AG10803 (cell line): ENCODE results near the gene ADGRF1.

Source experiments
- DNase-seq: peaks from one replicate; pipeline ENCODE4 v3.0.0; 2010; ENCODE audit warnings: low read depth
- H3K4me3 ChIP-seq: 2 replicates; pipeline ENCODE4 v1.5.1; 2011; ENCODE audit warnings: mild to moderate bottlenecking, low read length, control low read depth
- TF ChIP-seq, protein P1 (sequence below): conservative IDR thresholded peaks from 2 replicates; pipeline ENCODE4 v1.5.1; 2011; ENCODE audit warnings: mild to moderate bottlenecking, low read length, control low read depth, inconsistent platforms

The ADGRF1 gene

DNA sequence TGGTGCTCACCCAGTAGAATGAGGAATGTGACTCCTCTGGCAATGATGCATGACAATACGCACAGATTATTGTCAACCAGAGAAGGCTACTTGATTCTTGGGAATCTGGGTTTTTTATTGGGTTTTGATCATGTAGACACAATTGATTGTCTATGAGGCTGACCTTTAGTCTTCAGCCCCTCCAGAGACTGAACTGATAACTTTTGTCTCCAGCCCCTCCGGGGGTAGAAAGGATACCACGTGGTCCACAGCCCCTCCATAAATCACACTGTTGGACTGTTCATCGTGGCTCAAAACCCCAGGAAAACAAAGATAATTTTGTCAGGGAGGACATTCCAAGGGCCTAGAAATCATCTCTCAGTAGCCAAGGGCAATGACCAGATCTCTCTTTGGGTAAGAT, 62.9 kb downstream of the ADGRF1 start:
- TF ChIP-seq, protein P1, sequence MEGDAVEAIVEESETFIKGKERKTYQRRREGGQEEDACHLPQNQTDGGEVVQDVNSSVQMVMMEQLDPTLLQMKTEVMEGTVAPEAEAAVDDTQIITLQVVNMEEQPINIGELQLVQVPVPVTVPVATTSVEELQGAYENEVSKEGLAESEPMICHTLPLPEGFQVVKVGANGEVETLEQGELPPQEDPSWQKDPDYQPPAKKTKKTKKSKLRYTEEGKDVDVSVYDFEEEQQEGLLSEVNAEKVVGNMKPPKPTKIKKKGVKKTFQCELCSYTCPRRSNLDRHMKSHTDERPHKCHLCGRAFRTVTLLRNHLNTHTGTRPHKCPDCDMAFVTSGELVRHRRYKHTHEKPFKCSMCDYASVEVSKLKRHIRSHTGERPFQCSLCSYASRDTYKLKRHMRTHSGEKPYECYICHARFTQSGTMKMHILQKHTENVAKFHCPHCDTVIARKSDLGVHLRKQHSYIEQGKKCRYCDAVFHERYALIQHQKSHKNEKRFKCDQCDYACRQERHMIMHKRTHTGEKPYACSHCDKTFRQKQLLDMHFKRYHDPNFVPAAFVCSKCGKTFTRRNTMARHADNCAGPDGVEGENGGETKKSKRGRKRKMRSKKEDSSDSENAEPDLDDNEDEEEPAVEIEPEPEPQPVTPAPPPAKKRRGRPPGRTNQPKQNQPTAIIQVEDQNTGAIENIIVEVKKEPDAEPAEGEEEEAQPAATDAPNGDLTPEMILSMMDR = no peak
- H3K4me3 ChIP-seq = no peak overlapping the region
- DNase-seq = no peak

DNA sequence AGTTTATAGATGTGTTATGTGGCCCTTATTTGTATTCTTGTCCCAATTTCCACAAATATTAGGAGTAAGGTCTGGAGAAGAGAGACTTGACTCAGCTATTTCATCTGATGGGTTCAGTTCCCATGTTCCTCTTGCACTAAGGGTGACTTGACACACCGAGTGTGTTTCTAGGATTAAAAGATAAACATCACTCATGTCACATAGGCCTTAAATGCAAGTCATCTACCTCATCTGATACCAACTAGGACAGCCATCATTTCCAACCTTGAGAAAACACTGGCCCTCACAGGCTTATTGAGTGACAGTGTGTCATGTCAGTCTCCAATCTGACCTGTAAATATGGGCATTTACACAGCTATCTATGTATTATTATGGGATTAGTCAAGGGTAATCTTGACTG, 67.3 kb downstream of the ADGRF1 start:
- TF ChIP-seq, protein P1 = no peak
- DNase-seq = no peak
- no peak overlapping the region for H3K4me3 ChIP-seq

DNA sequence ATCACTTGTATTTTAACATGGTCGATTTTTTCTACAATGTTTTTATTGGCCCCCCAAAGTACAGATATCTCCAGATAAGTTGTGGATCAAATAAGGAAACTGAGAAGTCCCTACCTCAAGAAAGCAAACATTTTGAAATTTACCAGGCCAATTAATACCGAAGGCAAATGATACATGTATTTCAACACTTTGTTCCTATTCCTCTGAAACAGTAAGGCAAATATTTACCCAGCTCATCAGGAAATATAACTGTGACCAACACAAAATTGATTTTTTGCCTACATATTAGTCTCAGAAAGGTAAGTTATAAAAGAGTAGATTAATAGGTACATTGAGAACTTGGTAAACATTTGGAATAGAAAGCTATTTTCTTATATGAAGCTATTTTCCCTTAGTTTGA, 69.1 kb downstream of the ADGRF1 start:
- DNase-seq = no peak
- H3K4me3 ChIP-seq = no peak overlapping the region
- TF ChIP-seq, protein P1 = no peak

DNA sequence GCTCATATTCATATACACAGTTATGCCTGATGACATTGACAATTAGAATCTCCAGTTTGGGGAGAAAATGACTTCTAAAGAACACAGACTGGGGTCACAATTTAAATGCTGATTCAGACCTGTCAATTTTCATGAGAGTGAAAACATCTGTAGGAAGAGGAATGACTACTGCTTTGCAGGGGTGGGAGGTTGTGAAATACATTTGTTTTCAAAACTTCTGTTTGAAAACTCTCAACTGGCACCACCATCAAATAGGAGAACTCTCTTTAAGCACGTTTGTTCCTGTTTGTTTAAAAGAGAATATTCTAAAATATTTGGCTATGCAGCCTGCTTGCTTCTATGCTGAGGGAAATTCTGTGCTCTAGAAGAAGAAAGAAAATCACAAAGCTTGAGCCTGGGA, 69.6 kb downstream of the ADGRF1 start:
- no peak overlapping the region for H3K4me3 ChIP-seq
- no peak for DNase-seq
- TF ChIP-seq, protein P1 = no peak

DNA sequence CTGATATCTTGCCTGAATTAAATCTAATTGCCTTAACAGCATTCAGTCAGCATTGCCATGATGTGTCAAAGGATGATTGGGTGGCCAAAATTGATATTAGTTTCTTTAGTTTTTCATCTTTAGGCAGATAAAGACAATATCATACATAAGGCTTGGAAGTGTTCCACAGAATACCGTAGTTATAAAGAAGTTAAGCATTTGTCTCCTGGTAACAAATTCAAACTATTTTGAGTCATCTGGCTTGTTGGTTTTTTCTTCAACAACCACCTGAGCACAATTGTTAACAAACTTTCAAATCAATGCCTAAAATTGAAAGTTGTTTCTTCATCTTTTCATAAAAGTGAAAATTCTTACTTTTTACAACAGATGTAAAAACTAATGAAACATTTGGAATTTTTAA, 72.9 kb downstream of the ADGRF1 start:
- no peak overlapping the region for H3K4me3 ChIP-seq
- DNase-seq = no peak
- TF ChIP-seq, protein P1 = no peak

DNA sequence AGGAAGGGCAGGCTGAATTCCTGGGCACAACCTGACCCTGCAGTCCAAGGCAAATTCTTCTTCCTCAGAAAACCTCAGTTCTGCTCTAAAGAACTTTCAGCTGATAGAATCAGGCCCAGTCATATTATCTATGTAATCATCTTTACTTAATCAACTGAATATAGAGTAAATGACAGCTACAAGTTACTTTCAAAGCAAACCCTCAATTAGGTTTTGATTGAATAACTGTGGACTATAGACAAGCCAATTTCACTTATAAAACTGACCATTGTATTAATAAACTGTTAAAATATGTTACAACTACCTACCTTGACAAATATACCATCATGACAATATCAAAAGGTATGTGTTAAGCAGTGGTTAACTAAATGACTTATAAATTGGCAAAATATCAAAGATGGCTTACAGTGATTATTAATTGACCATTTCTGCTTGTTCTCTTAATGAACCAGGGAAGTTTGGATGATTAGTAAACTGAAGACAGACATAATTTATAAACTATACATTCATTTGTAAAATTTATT, 74.2 kb downstream of the ADGRF1 start:
- TF ChIP-seq, protein P1 = no peak
- no peak overlapping the region for H3K4me3 ChIP-seq
- no peak for DNase-seq

DNA sequence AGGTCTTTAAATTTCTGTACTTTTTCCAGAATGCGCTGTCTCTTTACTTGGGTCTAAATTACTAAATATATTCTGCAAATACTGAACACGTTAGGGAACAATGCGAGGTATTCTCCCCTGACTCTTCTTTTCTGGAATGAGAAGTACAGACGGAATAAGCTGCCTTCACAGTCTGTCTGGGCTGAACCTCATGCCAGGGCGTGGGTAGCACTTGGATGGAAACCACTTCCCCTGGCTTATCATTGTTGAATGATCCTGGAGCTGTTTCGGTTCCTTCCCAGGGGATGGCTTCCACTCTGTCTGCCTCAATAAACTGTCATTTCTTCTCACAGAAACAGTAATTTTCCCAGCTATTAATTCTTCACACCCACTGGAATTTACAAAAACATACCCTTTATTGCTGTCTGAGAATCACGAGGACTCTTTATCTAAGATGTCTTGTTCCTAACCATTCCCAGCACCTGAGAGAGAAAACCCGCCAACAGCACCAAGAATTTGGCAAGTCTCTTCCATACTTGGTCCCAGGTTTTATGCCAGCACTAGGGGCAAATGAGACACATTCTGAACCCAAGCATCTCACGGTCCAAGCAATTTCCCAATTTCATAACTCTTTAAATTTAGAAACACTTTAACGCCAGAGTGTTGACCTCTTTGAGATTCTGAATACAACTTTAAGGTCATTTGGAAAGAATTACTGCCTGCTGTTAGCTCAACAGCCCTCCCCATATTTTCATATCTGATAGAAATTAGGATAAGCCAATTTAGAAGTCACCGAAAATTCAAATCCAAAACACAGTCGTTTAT, 77.2 kb downstream of the ADGRF1 start:
- no peak for DNase-seq
- TF ChIP-seq, protein P1 = no peak

More for the DNA sequence above, 77.2 kb downstream of the ADGRF1 start:
- no peak overlapping the region for H3K4me3 ChIP-seq
